GM21381 (cell line): ENCODE results near the gene VDAC1.

Experiments
- ATAC-seq: cut with Tn5 transposase; IDR thresholded peaks from one replicate; pipeline ENCODE4 v1.9.1; 2021; ENCODE audit warnings: mild to moderate bottlenecking, moderate library complexity; ENCODE audit not compliant: unreplicated experiment

The VDAC1 gene

GRCh38 chr5:133930061-133930812 lies 74.5 kb downstream of the VDAC1 start:
- ATAC-seq = peak; percentile 40

GRCh38 chr5:133928587-133929393 lies 76.0 kb downstream of the VDAC1 start:
- ATAC-seq = no peak

- no peak for ATAC-seq
Observed at GRCh38 chr5:133927300-133928180, 77.2 kb downstream of the VDAC1 start.

GRCh38 chr5:133926489-133927299 lies 78.1 kb downstream of the VDAC1 start:
- ATAC-seq = no peak

- ATAC-seq = no peak
Observed at GRCh38 chr5:133925866-133926488, 78.8 kb downstream of the VDAC1 start.

- ATAC-seq = no peak
Observed at GRCh38 chr5:133925269-133925668, 79.5 kb downstream of the VDAC1 start.

- no peak for ATAC-seq
Observed at GRCh38 chr5:133924221-133924920, 80.4 kb downstream of the VDAC1 start.

GRCh38 chr5:133921979-133922378 lies 82.8 kb downstream of the VDAC1 start:
- ATAC-seq = no peak
